GM21515 (cell line): Measurements from ENCODE around the gene CEMIP2.
"Not testable (repeated sequence)": the region's sequence is repeated elsewhere in the genome, so short reads cannot be mapped to it uniquely, and the experiment has no call there.

Experiments
- ATAC-seq: cut with Tn5 transposase; IDR thresholded peaks from one replicate; pipeline ENCODE4 v1.9.1; 2021; ENCODE audit not compliant: unreplicated experiment

The CEMIP2 gene

GRCh38 chr9:71680189-71680980, 87.9 kb downstream of the CEMIP2 start:
- ATAC-seq: no peak

DNA sequence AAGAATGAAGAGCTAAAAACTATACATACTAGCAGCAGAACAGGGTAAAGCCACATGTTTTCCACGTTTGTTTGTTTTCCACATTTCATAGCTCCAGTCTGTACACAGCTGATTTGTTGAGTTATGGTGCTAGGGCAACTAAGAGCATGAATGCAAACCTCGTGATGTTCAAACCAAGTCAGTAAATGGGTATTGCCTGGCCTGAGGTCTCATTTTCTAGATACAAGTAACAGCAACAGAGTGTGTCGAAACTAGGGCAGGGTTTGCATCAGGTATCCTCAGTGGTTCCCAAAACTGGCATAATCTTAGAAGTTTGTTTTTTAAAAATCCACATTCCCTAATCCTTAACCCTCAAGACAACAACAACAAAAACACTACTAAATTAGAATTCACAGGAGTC, 89.3 kb downstream of the CEMIP2 start:
- ATAC-seq: no peak

DNA sequence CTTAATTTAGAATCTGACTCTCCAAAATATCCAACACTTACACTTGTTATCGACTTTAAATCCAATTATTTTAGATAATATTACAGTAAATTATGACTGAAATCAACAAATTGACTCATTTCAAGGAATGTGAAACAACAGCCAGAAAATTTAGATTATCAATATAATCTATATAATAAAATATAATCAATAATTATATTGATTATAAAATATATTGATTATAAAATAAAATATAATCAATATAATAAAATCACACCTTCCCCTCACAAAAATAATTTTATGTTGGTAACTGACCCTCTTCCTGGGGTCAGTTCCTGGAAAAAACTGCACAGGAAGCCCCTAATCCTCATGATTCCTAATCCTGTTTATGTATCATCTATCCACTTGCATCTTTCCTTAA, 91.1 kb downstream of the CEMIP2 start:
- no peak for ATAC-seq

DNA sequence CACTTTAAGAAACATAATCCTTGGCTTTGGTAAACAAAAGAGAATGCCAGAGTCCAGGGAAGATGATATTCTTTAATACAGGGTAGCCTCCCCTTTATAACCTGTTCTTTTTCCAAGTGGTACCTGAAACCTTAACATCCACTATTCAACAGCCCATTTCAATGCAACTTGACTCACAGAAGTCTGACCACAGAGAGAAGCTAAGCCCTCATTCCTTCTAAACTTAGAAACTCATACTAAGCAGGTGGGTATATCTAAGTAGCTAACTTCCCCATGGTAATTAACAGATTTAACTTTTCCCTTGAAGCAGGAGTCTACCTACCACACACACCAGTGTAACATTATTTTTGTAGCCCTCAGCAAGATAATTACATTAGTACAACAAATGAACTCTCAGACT, 91.9 kb downstream of the CEMIP2 start:
- no peak for ATAC-seq

DNA sequence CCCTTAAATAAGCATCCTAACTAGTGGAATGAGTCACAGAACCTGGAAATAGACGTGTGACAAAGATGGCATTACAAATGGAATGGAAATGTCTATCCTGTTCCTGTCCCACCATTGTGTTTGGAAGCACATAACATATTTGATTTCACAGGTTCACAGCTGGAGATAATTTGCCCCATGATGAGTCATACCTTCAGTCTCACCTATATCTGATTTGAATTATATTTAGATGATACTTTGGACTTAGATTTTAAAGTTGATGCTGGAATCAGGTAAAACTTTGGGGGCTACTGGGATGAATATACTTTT, 92.5 kb downstream of the CEMIP2 start:
- ATAC-seq: no peak

DNA sequence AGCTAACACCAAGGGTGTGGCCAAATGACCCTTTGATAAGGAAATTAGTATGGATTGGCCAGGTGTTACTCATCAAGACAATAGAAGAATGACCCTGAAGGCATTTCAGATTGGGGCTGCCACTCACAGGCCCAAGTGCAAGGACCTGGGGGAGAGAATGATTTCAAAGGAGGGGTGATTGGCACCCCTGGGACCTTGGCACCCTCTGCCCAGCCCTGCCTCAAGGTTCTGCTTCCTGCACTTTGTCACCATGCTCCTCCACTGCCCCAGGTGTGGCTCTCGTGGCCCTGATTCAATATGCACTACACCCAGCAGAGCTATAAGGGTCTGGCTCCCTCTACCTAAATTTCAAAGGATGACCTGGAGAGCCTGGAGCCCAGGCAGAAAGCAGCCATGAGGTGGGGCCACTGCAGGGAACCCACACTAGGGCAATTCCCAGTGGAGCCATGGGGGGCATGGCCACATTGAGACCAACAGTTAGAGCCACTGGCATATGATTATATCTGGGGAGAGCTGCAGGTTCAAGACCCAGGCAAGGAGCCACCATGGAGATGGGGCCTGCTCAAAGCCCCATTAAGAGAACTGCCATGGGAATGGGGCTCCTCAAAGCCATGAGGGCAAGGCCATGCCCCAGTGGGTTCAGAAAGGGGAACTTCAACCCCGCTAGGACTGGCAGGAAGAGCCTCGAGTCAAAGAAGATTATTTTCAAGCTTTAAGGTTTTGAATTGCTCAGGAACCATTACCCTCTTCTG, 93.0 kb downstream of the CEMIP2 start:
- no peak for ATAC-seq

GRCh38 chr9:71672573-71672972, 95.7 kb downstream of the CEMIP2 start:
- no peak for ATAC-seq

DNA sequence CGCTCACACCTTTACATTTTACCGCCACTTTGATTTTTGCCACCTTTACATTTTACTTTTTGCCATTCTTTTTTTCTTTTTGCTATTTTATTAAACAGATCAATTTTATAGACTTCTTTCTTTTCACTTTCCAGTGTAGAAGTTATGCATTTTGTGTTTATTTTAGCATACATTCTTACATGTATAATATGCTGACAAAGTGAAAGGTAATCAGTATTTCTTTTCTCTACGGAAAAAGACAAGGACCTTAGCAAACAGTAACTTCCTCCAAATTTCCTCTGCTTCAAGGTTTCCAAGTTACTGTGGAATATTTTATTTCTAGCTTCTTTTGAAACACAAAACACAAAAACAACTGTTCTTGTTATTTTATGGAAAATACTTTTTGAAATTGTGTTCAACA, 97.0 kb downstream of the CEMIP2 start:
- no peak for ATAC-seq

GRCh38 chr9:71670121-71670520, 98.2 kb downstream of the CEMIP2 start:
- no peak for ATAC-seq

DNA sequence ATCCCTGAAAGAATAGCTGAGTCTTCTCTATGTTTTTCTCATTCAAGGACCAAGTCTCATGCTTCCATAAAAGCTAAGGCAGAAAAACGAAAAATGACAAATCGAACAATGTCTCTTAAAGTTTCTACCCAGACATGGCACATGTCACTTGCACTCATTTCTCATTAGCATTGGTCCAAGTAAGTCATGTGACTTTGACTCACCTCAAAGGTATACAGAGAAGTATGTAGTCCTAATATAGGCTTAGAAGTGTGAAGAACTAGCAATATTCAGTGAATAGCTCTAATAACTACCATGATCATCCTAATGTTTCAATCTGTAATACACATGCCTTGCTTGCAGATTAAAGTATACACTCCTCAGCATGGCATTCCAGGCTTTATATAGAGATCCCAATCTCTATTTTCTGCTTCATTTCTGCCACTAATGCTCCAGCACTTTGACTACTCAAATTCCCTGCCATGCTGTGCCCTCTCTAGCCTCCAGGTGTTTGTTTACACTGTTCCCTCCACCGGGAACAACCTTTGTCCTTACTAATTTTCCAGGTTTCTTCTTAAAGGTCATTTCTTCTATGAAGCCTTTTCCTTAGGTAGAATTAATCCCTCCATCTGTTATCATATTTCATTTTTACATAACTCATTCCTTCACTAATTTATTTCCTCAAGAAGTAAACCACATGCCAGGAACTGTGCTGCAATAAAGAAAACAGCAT, 98.9 kb downstream of the CEMIP2 start:
- ATAC-seq: no peak

DNA sequence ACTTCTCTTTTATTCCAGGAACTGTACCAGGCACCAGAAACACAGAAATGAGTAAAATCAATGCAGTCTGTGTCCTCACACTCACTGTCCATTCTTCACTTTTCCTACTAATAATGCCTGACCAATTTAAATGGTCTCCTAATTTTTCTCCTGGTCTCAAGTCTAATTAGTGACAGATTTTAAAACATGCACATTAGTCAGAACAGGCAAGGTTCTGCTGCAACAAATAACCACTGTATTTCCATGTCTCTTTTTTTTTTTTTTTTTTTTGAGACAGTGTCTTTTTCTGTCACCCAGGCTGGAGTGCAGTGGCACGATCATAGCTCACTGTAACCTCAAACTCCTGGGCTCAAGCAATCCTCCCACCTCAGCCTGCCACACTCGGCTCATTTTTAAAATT, 99.6 kb downstream of the CEMIP2 start:
- no peak for ATAC-seq

GRCh38 chr9:71665247-71665646, 103.1 kb downstream of the CEMIP2 start:
- no peak for ATAC-seq

GRCh38 chr9:71664566-71664965, 103.7 kb downstream of the CEMIP2 start:
- ATAC-seq: no peak

DNA sequence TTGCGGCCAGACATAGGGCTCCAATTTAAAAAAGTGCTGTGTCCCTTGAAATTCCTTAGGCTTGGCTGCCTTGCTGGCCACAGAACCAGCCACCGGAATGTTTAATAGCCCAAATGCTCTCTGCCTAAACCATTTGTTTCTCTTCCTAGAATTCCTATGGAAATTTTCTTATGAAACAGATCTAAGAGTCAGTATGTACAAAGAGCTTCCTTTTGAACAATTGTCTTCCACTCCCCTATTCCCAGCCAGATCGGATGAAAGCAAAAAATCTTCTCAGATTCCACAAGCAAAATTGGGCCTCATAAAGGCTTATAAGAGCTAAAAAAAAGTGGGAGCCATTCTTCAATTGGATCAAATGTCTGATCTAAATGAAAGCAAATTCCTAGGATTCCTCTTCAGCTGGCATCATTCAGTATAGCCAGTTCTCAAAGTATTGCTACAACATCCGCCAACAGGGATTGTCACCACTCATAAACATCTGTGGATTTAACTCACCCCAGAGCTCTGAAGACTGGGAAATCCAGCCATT, 104.3 kb downstream of the CEMIP2 start:
- no peak for ATAC-seq

DNA sequence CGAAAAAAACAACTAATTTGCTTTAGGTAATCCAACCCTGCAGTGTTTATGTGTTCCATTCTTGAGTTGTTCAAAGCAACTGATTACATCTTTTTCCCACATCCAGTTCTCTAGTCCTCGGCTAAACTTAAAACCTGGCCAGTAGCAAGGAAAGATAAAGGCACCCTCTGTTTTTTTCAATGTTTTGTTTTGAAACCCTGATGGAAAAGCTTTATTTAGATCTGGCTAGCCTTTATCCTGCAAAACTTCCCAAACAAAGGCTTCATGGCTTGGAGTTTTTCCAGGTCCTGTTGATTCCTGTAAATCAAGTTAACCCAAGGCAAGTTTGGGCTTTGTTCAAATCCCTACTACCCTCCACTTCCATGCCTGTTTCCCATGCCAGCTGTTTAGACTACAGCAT, 105.1 kb downstream of the CEMIP2 start:
- no peak for ATAC-seq

GRCh38 chr9:71662082-71662481, 106.2 kb downstream of the CEMIP2 start:
- ATAC-seq: no peak

GRCh38 chr9:71657276-71657675, 111.0 kb downstream of the CEMIP2 start:
- ATAC-seq: not testable (repeated sequence)

DNA sequence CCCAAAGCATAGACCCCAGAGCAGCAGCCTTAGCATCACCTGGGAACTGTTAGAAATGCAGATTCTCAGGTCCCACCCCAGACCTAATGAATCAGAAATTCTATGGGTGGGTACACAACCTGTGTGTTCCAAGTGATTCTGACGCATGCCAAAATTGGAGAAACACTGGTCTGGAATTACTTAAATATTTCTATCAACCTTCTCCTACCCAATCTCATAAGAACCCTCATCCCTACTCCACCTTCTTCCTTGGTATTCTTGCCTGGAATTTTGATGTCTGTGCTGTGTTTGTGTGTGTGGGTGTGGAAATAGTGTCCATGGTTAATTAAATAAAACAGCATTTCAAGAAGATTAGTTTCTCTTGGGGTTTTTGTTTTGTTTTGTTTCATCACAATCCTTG, 111.8 kb downstream of the CEMIP2 start:
- no peak for ATAC-seq

- no peak for ATAC-seq
These were observed 112.5 kb downstream of the CEMIP2 start for GRCh38 chr9:71655778-71656177.

DNA sequence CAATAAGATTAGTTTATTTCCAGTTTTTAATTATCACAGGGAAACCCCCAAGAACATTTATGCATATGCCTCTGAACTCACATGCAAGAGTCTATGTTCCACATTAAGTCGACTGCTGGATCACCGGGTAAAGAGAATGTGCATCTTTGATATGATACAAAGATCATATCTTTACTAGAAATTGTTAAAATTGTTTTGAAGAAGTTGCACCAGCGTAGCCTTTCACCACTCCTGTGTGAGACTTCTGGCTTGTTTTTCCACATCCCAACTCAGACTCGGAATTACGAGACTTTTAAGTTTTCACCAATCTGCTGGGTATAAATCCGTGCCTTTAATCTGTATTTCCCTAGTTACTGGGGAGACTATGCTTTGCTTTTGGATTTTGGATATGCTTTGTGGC, 113.2 kb downstream of the CEMIP2 start:
- ATAC-seq: no peak

GRCh38 chr9:71652480-71652879, 115.8 kb downstream of the CEMIP2 start:
- ATAC-seq: no peak

DNA sequence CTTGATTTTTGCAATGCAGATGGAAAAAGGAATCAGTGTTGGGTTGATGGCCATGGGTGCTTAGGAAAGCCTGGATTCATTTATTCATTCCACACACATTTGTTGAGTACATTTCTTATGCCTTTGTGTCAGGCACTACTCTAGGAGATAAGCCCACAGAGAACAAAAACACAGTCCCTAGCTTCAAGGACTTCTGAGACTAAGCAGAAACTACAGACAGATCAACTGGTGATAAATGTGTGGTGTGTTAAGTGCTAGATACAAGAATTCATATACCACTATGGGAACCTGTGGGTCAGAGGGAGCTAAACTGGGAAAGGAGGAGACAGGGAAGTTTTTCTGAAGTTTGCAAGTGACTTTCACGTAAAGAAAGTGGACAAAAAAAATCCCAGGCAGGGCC, 119.9 kb downstream of the CEMIP2 start:
- ATAC-seq: no peak
